GM18907 (cell line): ENCODE measurements around the gene FGF1.

Experiments used
- ATAC-seq: cut with Tn5 transposase; IDR thresholded peaks from one replicate; pipeline ENCODE4 v1.9.1; 2021; ENCODE audit warnings: mild to moderate bottlenecking, moderate library complexity; ENCODE audit not compliant: unreplicated experiment

The FGF1 gene

GRCh38 chr5:142589720-142590119, 96.2 kb downstream of the FGF1 start:
- ATAC-seq: no peak

- ATAC-seq: no peak
These were observed 98.4 kb downstream of the FGF1 start for GRCh38 chr5:142587354-142587965.

GRCh38 chr5:142586552-142586951, 99.3 kb downstream of the FGF1 start:
- no peak for ATAC-seq

GRCh38 chr5:142585451-142585850, 100.4 kb downstream of the FGF1 start:
- no peak for ATAC-seq

GRCh38 chr5:142584891-142585290, 101.0 kb downstream of the FGF1 start:
- no peak for ATAC-seq

GRCh38 chr5:142578161-142578830, 107.6 kb downstream of the FGF1 start:
- no peak for ATAC-seq

GRCh38 chr5:142576804-142577203, 109.1 kb downstream of the FGF1 start:
- ATAC-seq: no peak

- no peak for ATAC-seq
These were observed 109.6 kb downstream of the FGF1 start for GRCh38 chr5:142576303-142576702.

GRCh38 chr5:142572006-142572405, 113.9 kb downstream of the FGF1 start:
- no peak for ATAC-seq

GRCh38 chr5:142571371-142571770, 114.5 kb downstream of the FGF1 start:
- no peak for ATAC-seq

GRCh38 chr5:142569905-142570304, 116.0 kb downstream of the FGF1 start:
- no peak for ATAC-seq

GRCh38 chr5:142568996-142569335, 116.9 kb downstream of the FGF1 start:
- no peak for ATAC-seq

GRCh38 chr5:142568283-142568995, 117.5 kb downstream of the FGF1 start:
- no peak for ATAC-seq

GRCh38 chr5:142561486-142562097, 124.3 kb downstream of the FGF1 start:
- no peak for ATAC-seq

GRCh38 chr5:142561029-142561428, 124.9 kb downstream of the FGF1 start:
- ATAC-seq: no peak

- no peak for ATAC-seq
These were observed 133.8 kb downstream of the FGF1 start for GRCh38 chr5:142552107-142552506.

GRCh38 chr5:142551338-142552067, 134.4 kb downstream of the FGF1 start:
- no peak for ATAC-seq

GRCh38 chr5:142550471-142550870, 135.4 kb downstream of the FGF1 start:
- no peak for ATAC-seq

- no peak for ATAC-seq
These were observed 136.1 kb downstream of the FGF1 start for GRCh38 chr5:142549834-142550233.

- no peak for ATAC-seq
These were observed 137.1 kb downstream of the FGF1 start for GRCh38 chr5:142548739-142549275.
